HG02884 (cell line): Measurements from ENCODE around the gene SYNE3.

Source experiments
- ATAC-seq: cut with Tn5 transposase; IDR thresholded peaks from one replicate; pipeline ENCODE4 v1.9.1; 2021; ENCODE audit warnings: mild to moderate bottlenecking, moderate library complexity; ENCODE audit not compliant: unreplicated experiment

SYNE3 gene

GRCh38 chr14:95478309-95478708 is 38.1 kb downstream of the SYNE3 start:
- no peak for ATAC-seq

DNA sequence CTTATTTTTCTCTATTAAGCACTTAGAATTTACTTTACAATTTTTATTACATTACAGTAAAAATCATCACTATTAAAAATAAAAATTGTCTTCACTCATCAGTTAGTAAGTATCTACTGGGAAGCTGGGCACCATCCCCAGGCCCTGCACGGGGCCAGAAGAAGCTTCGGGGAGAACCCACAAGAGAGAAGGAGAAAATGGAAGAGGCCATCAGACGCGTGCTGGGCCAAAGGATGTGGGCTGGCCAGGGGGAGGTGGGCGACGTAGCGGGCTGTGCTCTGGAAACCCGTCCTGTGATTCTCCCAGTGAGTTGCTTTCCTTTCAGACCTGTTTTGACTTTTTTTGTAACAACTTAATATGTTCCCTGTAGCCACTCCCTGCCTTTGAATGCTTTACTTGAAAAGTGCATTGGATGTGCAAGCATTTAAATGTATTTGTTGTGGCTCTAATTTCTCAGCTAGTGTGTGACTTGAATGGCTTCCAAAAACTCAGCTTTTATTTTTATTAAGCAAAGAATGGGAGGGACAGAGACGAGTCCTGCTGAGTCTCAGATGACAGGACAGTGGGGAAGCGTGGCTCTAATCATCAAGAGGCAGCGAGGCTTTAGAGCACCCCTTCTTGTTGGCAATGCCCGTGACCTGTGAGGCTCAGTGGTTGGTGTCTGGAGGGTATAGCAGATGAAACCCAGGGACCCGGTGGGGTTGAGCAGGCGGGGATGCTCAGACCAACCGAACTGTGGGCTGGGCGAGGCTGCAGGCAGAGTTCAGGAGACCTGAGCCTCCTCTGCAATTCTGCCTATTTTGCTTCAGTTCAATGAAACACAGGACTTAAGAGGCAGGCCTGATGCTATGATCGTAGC is 38.8 kb downstream of the SYNE3 start:
- ATAC-seq = no peak

DNA sequence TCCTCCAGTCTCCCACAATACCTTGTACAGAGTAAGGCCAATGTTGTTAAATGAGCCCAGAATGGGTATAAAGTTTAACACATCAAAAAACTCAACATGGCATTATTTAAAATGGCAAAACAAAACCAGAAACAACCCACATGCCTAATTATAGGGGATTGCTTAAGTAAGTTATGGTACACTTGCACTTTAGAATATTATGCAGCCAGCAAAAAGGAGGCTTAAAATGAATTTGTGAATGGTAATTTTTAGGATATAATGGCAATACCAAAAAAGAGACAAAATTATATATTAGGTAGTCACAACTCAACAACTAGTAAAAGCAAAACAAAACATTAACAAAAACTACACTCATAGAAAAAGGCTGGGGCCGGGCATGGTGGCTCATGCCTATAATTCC is 39.7 kb downstream of the SYNE3 start:
- ATAC-seq = no peak

DNA sequence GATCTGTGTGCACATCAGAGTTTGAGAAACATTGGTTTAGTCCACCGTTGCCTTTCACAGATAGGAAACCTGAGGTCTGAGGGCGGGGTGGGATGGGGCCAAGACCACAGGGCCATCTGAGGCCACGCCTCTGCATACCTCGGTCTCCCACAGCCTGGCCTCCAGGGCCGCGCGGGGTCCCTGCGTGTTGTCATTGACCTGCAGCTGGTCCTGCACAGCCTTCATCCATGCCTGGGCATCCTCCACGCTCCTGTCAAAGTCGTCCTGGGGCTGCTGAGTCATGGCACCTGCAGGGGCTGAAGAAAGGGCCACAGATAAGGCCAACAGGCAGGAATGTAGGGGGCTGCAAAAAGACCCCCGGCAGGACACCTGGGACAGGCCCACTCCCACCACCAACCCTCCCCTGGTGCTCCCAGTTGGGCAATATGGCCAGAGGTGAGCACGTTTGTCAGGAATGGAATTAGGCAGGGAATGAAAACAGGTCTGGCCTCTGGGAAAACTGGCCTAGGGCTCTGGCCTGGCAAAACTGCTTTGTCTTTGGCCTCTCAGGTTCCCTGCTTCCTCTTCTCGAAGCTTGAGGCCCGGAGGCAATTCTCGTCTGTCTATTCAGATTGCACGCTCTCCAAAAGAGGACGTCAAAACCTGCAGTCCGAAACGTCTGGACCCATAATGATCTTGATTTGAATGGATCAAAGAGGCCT is 40.8 kb downstream of the SYNE3 start:
- ATAC-seq = no peak

DNA sequence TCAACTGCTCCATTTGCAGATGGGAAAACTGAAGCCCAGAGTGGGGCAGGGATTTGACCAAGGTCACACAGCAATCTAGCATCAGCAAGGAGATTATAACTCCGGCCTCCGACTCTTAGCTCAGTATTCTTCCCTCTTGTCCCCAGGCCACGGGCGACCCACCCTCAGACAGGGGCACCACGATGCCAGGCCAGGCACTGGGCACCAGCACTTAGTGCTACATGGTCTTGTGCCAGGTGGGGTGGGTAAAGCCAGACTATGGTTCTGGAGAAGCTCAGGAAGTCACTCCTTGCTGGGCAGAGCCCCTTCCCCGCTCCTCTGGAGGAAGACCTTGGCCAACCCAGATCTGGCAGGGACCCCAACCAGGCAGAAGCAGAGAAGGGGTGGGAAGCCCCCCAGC is 41.5 kb downstream of the SYNE3 start:
- no peak for ATAC-seq

DNA sequence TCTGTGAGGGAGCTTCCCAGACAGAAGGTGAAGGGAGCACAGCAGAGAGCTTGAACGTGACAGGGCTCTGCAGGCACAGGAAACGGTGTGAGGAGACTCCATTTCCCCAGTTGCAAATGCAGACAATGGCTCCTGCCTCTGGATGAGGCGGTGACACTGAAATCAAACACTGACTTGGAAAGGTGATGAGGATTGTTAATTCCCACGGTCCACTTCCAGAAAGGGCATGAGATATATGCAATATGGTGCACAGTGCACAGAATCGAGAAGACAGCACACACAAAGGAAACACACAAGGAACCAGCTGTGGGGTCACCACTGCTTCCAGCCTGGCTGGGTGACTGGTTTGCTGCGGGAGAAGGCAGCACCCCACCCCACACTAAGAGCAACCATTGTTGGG is 42.0 kb downstream of the SYNE3 start:
- no peak for ATAC-seq

DNA sequence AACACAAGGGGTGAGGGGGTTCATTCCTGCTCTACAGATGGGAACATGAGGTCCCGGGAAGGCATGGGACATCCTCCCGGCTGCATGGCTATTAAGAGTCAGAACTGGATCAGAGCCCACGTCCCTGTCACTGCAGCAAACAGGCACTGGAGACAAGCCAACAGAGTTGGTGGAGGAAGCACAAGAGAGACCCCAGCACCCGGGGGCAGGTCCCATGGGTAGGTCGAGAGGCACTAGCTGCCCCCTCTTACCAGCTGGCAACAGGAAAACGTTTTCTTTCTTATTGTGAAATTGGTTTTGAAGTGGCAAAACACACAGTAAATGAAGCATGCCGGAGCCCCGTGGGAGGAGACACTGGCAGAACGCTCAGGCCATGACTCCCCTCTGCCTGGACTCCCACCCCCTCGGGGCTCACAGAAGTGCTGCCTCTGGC is 43.6 kb downstream of the SYNE3 start:
- no peak for ATAC-seq

- ATAC-seq = no peak
These were observed 45.0 kb downstream of the SYNE3 start for GRCh38 chr14:95471476-95471875.

- ATAC-seq = no peak
These were observed 45.4 kb downstream of the SYNE3 start for GRCh38 chr14:95471016-95471415.

GRCh38 chr14:95469134-95469481 is 47.3 kb downstream of the SYNE3 start:
- ATAC-seq = no peak

- no peak for ATAC-seq
These were observed 47.9 kb downstream of the SYNE3 start for GRCh38 chr14:95468448-95469133.

DNA sequence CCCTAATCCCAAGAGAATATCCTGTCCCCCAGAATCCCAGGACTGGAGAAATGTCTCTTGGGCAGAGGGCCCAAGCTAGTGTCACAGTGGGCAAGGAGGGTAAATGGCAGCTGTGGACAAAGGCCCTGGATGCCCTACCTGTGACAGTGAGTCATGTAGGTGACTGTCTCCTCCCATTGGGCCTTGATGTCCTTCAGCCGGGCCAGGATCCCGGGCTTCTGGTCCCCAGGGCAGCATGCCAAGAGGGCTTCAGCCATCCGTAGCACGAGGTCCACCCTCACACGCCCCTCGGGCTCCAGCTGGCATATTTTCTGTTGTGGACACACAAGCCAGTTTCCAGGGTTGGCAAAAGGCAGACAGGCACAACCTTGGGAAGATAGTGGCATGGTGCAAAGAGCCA is 48.8 kb downstream of the SYNE3 start:
- ATAC-seq = no peak

- no peak for ATAC-seq
These were observed 49.2 kb downstream of the SYNE3 start for GRCh38 chr14:95467232-95467631.
